H1 (cell line): Measurements from ENCODE around the gene MKKS. TPM values are rescaled to one million over a fixed set of nuclear protein-coding genes. Genes with fewer than 3 reads are reported as not detected.

Source experiments
- CTCF ChIA-PET: fragments of 300-600 bp; sonication (Branson Sonifier 250); formaldehyde crosslinking; loops from one replicate; lab custom pipeline; 2021; ENCODE audit not compliant: partially characterized antibody; lab: Charles Lee
- POLR2A ChIA-PET: fragments of 300-600 bp; sonication (Branson Sonifier 250); formaldehyde crosslinking; loops from one replicate; lab custom pipeline; 2021; ENCODE audit warnings: inconsistent platforms; ENCODE audit not compliant: partially characterized antibody; lab: Charles Lee
- DNase-seq, 2 experiments: peaks; one replicate each; pipeline versions ENCODE4 v3.0.0 to v3.0.0-alpha.2; 2010 to 2022; ENCODE audit warnings: low spot score in 2 of 2, low read depth in 1 of 2, mixed read lengths in 1 of 2
- FAIRE-seq: peaks from 2 replicates; lab custom pipeline; 2011; peaks lifted over from hg19 to GRCh38; lab: Jason Lieb, UNC
- H2AFZ ChIP-seq: 2 replicates; pipeline ENCODE4 v1.8.1; 2012; ENCODE audit warnings: low read length, inconsistent platforms
- H2AK5ac ChIP-seq: 2 replicates; pipeline ENCODE4 v1.6.1; 2013; ENCODE audit warnings: low read depth, low read length
- H2BK120ac ChIP-seq: replicated peaks from 2 replicates; pipeline ENCODE3; 2013; ENCODE audit warnings: low read depth, low read length, inconsistent platforms
- H2BK12ac ChIP-seq: 2 replicates; pipeline ENCODE4 v1.6.1; 2013; ENCODE audit warnings: low read depth, low read length
- H2BK15ac ChIP-seq: 2 replicates; pipeline ENCODE4 v1.6.1; 2013; ENCODE audit warnings: low read length
- H2BK20ac ChIP-seq: 2 replicates; pipeline ENCODE4 v1.6.1; 2013; ENCODE audit warnings: low read length
- H2BK5ac ChIP-seq: 2 replicates; pipeline ENCODE4 v1.6.1; 2013; ENCODE audit warnings: low read depth, low read length
- H3K14ac ChIP-seq: 2 replicates; pipeline ENCODE4 v1.6.1; 2013; ENCODE audit warnings: inconsistent platforms; ENCODE audit not compliant: insufficient read length
- H3K18ac ChIP-seq: 2 replicates; pipeline ENCODE4 v1.6.1; 2013; ENCODE audit warnings: low read length; ENCODE audit errors: extremely low read depth
- H3K23ac ChIP-seq: 2 replicates; pipeline ENCODE4 v1.6.1; 2013; ENCODE audit warnings: inconsistent platforms; ENCODE audit not compliant: insufficient read length
- H3K23me2 ChIP-seq: 2 replicates; pipeline ENCODE4 v1.6.1; 2013; ENCODE audit warnings: low read depth, low read length
- H3K27ac ChIP-seq: 2 replicates; pipeline ENCODE4 v1.6.1; 2011; ENCODE audit warnings: low read depth, low read length, inconsistent platforms
- H3K27me3 ChIP-seq, 4 experiments: replicated peaks in 1 of 4; 1 replicate in 1 of 4; 2 replicates in 3 of 4; pipeline versions ENCODE4 v1.6.1 to v1.8.1; 2011 to 2013; ENCODE audit warnings: low read length in 3 of 4, mild to moderate bottlenecking in 3 of 4, inconsistent platforms in 2 of 4, mixed read lengths in 2 of 4, moderate library complexity in 1 of 4; ENCODE audit not compliant: control insufficient read depth in 3 of 4, insufficient read depth in 3 of 4; ENCODE audit errors: extremely low read depth in 1 of 4
- H3K36me3 ChIP-seq, 4 experiments: 2 replicates each; pipeline versions ENCODE4 v1.6.1 to v1.8.1; 2011 to 2013; ENCODE audit warnings: mild to moderate bottlenecking in 4 of 4, low read length in 3 of 4, moderate library complexity in 2 of 4, control low read depth in 1 of 4, inconsistent platforms in 1 of 4; ENCODE audit not compliant: insufficient read depth in 4 of 4, control insufficient read depth in 2 of 4
- H3K4ac ChIP-seq: replicated peaks from 2 replicates; pipeline ENCODE3; 2013; ENCODE audit warnings: low read length, low read depth, mixed read lengths, inconsistent platforms; ENCODE audit not compliant: insufficient read length
- H3K4me1 ChIP-seq, 4 experiments: replicated peaks in 1 of 4; 1 replicate in 1 of 4; 2 replicates in 3 of 4; pipeline versions ENCODE4 v1.6.1 to v1.8.1; 2011 to 2013; ENCODE audit warnings: low read length in 3 of 4, inconsistent platforms in 2 of 4, mixed read lengths in 1 of 4; ENCODE audit not compliant: insufficient read depth in 4 of 4, control insufficient read depth in 3 of 4
- H3K4me2 ChIP-seq, 2 experiments: 2 replicates each; pipeline versions ENCODE4 v1.6.1 to v1.8.1; 2011 to 2013; ENCODE audit warnings: low read depth in 2 of 2, low read length in 2 of 2, control low read depth in 1 of 2, inconsistent platforms in 1 of 2, mild to moderate bottlenecking in 1 of 2; ENCODE audit not compliant: insufficient read depth in 1 of 2
- H3K4me3 ChIP-seq, 4 experiments: fragments of 200-600, 300-600 bp in 1 of 4; sonication (generic), shearing (Covaris generic), sonication (Bioruptor Twin) in 1 of 4; 2 replicates each; pipeline versions ENCODE4 v1.5.1 to v1.8.1; 2011 to 2016; ENCODE audit warnings: low read length in 4 of 4, low read depth in 3 of 4, control low read depth in 2 of 4, inconsistent platforms in 2 of 4, mild to moderate bottlenecking in 2 of 4, mixed read lengths in 1 of 4, moderate library complexity in 1 of 4; ENCODE audit not compliant: insufficient read depth in 2 of 4; ENCODE audit errors: extremely low read depth in 1 of 4
- H3K56ac ChIP-seq: replicated peaks from 2 replicates; pipeline ENCODE3; 2013; ENCODE audit warnings: low read depth, mild to moderate bottlenecking, mixed read lengths, low read length, inconsistent platforms; ENCODE audit not compliant: insufficient read length
- H3K79me1 ChIP-seq: 2 replicates; pipeline ENCODE4 v1.6.1; 2013; ENCODE audit warnings: low read depth, low read length, control low read depth
- H3K79me2 ChIP-seq, 2 experiments: 2 replicates each; pipeline versions ENCODE4 v1.6.1 to v1.8.1; 2012 to 2013; ENCODE audit warnings: low read length in 2 of 2, mild to moderate bottlenecking in 2 of 2, inconsistent platforms in 1 of 2; ENCODE audit not compliant: insufficient read depth in 2 of 2, control insufficient read depth in 1 of 2
- H3K9ac ChIP-seq, 4 experiments: replicated peaks in 1 of 4; 1 replicate in 1 of 4; 2 replicates in 3 of 4; pipeline versions ENCODE4 v1.6.1 to v1.8.1; 2011 to 2013; ENCODE audit warnings: low read depth in 3 of 4, low read length in 3 of 4, control low read depth in 2 of 4, mild to moderate bottlenecking in 2 of 4, moderate library complexity in 2 of 4, inconsistent platforms in 1 of 4; ENCODE audit errors: extremely low read depth in 1 of 4
- H3K9me3 ChIP-seq, 2 experiments: 2 replicates each; pipeline versions ENCODE4 v1.6.1 to v1.8.1; 2012 to 2013; ENCODE audit warnings: mild to moderate bottlenecking in 2 of 2, moderate library complexity in 2 of 2, control low read depth in 1 of 2, inconsistent platforms in 1 of 2, low read depth in 1 of 2, low read length in 1 of 2, mixed read lengths in 1 of 2; ENCODE audit not compliant: insufficient read depth in 2 of 2
- H4K20me1 ChIP-seq, 2 experiments: replicated peaks in 1 of 2; 2 replicates each; pipeline versions ENCODE3 to v1.8.1; 2011 to 2013; ENCODE audit warnings: inconsistent platforms in 2 of 2, low read length in 2 of 2, mild to moderate bottlenecking in 1 of 2; ENCODE audit not compliant: insufficient read depth in 2 of 2, control insufficient read depth in 1 of 2
- H4K5ac ChIP-seq: 2 replicates; pipeline ENCODE4 v1.6.1; 2013; ENCODE audit warnings: low read length, low read depth, mixed read lengths, inconsistent platforms; ENCODE audit not compliant: insufficient read length
- H4K8ac ChIP-seq: 2 replicates; pipeline ENCODE4 v1.8.0; 2013; ENCODE audit warnings: mild to moderate bottlenecking, moderate library complexity, low read length, inconsistent platforms; ENCODE audit not compliant: insufficient read depth; ENCODE audit errors: extremely low read depth
- H4K91ac ChIP-seq: replicated peaks from 2 replicates; pipeline ENCODE3; 2013; ENCODE audit warnings: low read length, mixed read lengths, inconsistent platforms; ENCODE audit not compliant: insufficient read length
- BACH1 ChIP-seq: IDR thresholded peaks from 2 replicates; pipeline ENCODE4 v1.6.1; 2012; ENCODE audit warnings: low read length, improper control_type of control experiment
- CBX8 ChIP-seq: fragments of 300-800, 300-1000 bp; sonication (generic); IDR thresholded peaks from 2 replicates; pipeline ENCODE4 v1.7.1; 2016; ENCODE audit warnings: low read depth, low read length, borderline replicate concordance
- CHD2 ChIP-seq: IDR thresholded peaks from 2 replicates; pipeline ENCODE4 v1.6.1; 2012; ENCODE audit warnings: low read length, improper control_type of control experiment
- CREB1 ChIP-seq: IDR thresholded peaks from 2 replicates; pipeline ENCODE4 v1.6.1; 2012; ENCODE audit warnings: inconsistent platforms
- RBBP5 ChIP-seq: IDR thresholded peaks from 2 replicates; pipeline ENCODE4 v1.7.1; 2012; ENCODE audit warnings: low read depth, mild to moderate bottlenecking, inconsistent platforms, low read length, moderate library complexity, borderline replicate concordance
- SUZ12 ChIP-seq: fragments of 200-600 bp; sonication (generic); IDR thresholded peaks from 2 replicates; pipeline ENCODE4 v1.6.1; 2012; ENCODE audit warnings: mild to moderate bottlenecking, inconsistent platforms, low read length, moderate library complexity, mixed read lengths
- YY1 ChIP-seq: IDR thresholded peaks from 2 replicates; pipeline ENCODE4 v1.6.1; 2011; ENCODE audit warnings: low read depth, mild to moderate bottlenecking, low read length
- polyA plus RNA-seq, 7 experiments: library from polyadenylated mRNA; depleted of rRNA in 3 of 7; stranded (reverse) in 5 of 7; unstranded in 2 of 7; fragments of >200 nt in 5 of 7; fragments of 200-250 nt in 2 of 7; gene quantifications; 1 replicate in 5 of 7; 2 replicates in 1 of 7; 4 replicates in 1 of 7; pipeline versions ENCODE4 v1.2.1 to v1.2.3, GENCODE V29; 2011 to 2013; ENCODE audit warnings: missing spikeins in 2 of 7, mixed read lengths in 2 of 7
- total RNA-seq: library from RNA; stranded (reverse); fragmentation: NEBNext Ultra II Directional; extraction: Animal tissue kit (Norgen Biotek cat#: 25700); gene quantifications from 2 replicates; pipeline ENCODE4 v1.2.1, GENCODE V29; 2021
- TF ChIP-seq, protein P1 (sequence below), 3 experiments: IDR thresholded peaks; 1 replicate in 2 of 3; 2 replicates in 1 of 3; pipeline versions ENCODE4 v1.5.1 to v1.6.1; 2011; ENCODE audit warnings: low read length in 3 of 3, mild to moderate bottlenecking in 3 of 3, inconsistent platforms in 2 of 3, low read depth in 1 of 3, moderate library complexity in 1 of 3; ENCODE audit not compliant: insufficient read depth in 1 of 3; ENCODE audit errors: control extremely low read depth in 1 of 3

MKKS gene
- total and polyA plus RNA-seq, 2 of the 8 experiments (the other 6 are each of a cell fraction or from before 2014, with no cell fraction given): 15.9 to 24.8 TPM

DNA sequence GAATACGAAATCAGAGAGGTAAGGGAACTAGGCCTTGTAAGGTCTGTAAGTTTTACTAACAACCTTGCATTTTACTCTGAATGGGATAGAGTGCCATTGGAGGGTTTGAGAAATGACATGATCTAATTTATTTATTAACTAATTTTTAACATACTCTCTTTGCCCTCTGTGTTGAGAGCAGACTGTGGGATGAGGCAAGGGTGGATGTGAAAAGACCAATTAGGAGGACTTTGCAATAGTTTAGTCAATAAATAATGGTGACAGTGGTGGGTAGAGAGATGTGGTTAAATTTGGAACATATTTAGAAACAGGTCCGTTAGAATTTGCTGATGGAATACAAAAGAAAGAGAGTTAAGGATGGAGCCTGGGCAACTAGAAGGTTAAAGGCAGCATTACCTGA, 60.0 kb downstream of the MKKS start (continued):
- TF ChIP-seq BACH1: no peak

DNA sequence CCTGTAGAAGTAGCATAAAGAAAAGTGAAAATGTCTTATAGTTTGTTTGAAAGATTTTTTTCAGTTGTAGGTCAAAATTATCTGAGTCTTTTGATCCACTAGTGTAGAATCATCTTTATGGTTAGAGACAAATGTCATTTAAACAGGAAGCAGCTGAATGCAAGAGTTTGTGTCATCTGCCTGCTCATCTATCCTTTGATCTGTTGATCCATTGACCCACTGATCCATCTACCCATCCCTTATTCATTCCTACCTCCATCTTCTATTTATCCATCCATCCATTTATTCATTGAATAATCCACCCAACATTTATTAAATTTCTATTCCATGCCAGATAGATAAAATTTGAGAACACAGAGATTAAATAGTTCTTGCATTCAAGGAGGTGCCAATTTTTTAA, 62.6 kb downstream of the MKKS start:
- Histone ChIP-seq H3K4me2 (no peak overlapping the region), H3K36me3 (0 out of 8 replicates have a peak, but pooled peaks cover 0 to 3% (median 0%) of the 10 kb centered on the region in 4 experiments), H3K79me1 (no peaks in the 10 kb centered on the region), H3K56ac (no peak overlapping the region), H3K4me1 (no peaks in the 10 kb centered on the region; a peak in 2 of 7 replicates), H3K18ac (no peak overlapping the region), H3K27ac (no peak overlapping the region), H3K79me2 (no peaks in the 10 kb centered on the region), H4K8ac (no peak overlapping the region), H2BK120ac (no peak overlapping the region), H2AFZ (no peak overlapping the region), H3K14ac (no peak overlapping the region), H3K27me3 (no peaks in the 10 kb centered on the region), H3K9ac (no peak overlapping the region), H2AK5ac (no peak overlapping the region), H3K23ac (no peak overlapping the region), H2BK15ac (no peak overlapping the region), H3K4ac (no peak overlapping the region), H4K20me1 (no peaks in the 10 kb centered on the region), H4K91ac (no peak overlapping the region), H3K9me3 (peaks cover 5 to 7% of the 10 kb centered on the region in 2 experiments; a peak in 3 of 4 replicates), H2BK20ac (no peak overlapping the region), H3K23me2 (no peaks in the 10 kb centered on the region), H3K4me3 (no peak overlapping the region), H4K5ac (no peak overlapping the region), H2BK5ac (no peak overlapping the region), H2BK12ac (no peak overlapping the region)
- TF ChIP-seq, protein P1, sequence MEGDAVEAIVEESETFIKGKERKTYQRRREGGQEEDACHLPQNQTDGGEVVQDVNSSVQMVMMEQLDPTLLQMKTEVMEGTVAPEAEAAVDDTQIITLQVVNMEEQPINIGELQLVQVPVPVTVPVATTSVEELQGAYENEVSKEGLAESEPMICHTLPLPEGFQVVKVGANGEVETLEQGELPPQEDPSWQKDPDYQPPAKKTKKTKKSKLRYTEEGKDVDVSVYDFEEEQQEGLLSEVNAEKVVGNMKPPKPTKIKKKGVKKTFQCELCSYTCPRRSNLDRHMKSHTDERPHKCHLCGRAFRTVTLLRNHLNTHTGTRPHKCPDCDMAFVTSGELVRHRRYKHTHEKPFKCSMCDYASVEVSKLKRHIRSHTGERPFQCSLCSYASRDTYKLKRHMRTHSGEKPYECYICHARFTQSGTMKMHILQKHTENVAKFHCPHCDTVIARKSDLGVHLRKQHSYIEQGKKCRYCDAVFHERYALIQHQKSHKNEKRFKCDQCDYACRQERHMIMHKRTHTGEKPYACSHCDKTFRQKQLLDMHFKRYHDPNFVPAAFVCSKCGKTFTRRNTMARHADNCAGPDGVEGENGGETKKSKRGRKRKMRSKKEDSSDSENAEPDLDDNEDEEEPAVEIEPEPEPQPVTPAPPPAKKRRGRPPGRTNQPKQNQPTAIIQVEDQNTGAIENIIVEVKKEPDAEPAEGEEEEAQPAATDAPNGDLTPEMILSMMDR (IDR thresholded peaks at IDR 0.05; ENCODE audit: control extremely low read depth in 1 of 3, insufficient read depth in 1 of 3, low read depth in 1 of 3, low read length in 3 of 3): no peak
- TF ChIP-seq BACH1 (no peak), RBBP5 (no peak), CBX8 (no peak), CREB1 (no peak), CHD2 (no peak), YY1 (no peak), SUZ12 (no peak)
- FAIRE-seq (no peak), DNase-seq (no peak)
- POLR2A ChIA-PET: no interaction called here
- CTCF ChIA-PET: no interaction called here
